Large intestine (tissue), 3 donors: ENCODE results near the gene P3H1. TPM values are rescaled to one million over a fixed set of nuclear protein-coding genes. Genes with fewer than 3 reads are reported as not detected.
A peak's percentile ranks its signal among the peaks of the same experiment; 100 is the strongest.
"Not testable (repeated sequence)": the region's sequence is repeated elsewhere in the genome, so short reads cannot be mapped to it uniquely, and the experiment has no call there.

Experiments used
- DNase-seq, 2 donors: peaks; one replicate each; pipeline versions ENCODE4 v3.0.0 to v3.0.0-alpha.2; 2013
- H3K27ac ChIP-seq: one replicate; pipeline ENCODE4 v1.5.1; 2013; ENCODE audit warnings: low read length
- H3K27me3 ChIP-seq: 2 replicates; pipeline ENCODE4 v1.6.1; 2013; ENCODE audit warnings: low read length; ENCODE audit not compliant: control insufficient read depth, insufficient read depth
- H3K36me3 ChIP-seq: 2 replicates; pipeline ENCODE4 v1.6.1; 2013; ENCODE audit warnings: low read length; ENCODE audit not compliant: control insufficient read depth, insufficient read depth
- H3K4me1 ChIP-seq: one replicate; pipeline ENCODE4 v1.6.1; 2013; ENCODE audit warnings: low read length; ENCODE audit not compliant: control insufficient read depth, insufficient read depth
- H3K4me3 ChIP-seq: one replicate; pipeline ENCODE4 v1.5.1; 2013; ENCODE audit warnings: low read length
- H3K9me3 ChIP-seq: one replicate; pipeline ENCODE4 v1.6.1; 2013; ENCODE audit warnings: mild to moderate bottlenecking, low read depth, low read length, moderate library complexity; ENCODE audit not compliant: control insufficient read depth
- WGBS: methylation state at CpG from one replicate; pipeline ENCODE4 v1.1.5; 2013; ENCODE audit warnings: low lambda C conversion rate; ENCODE audit not compliant: insufficient coverage; 5-methylcytosine and 5-hydroxymethylcytosine counted together
- polyA plus RNA-seq: library from polyadenylated mRNA; unstranded; fragments of 120-200 nt; gene quantifications from one replicate; pipeline ENCODE4 v1.2.1, GENCODE V29; 2013

Gene P3H1
- polyA plus RNA-seq, 1 donor = 23.2 TPM

DNA sequence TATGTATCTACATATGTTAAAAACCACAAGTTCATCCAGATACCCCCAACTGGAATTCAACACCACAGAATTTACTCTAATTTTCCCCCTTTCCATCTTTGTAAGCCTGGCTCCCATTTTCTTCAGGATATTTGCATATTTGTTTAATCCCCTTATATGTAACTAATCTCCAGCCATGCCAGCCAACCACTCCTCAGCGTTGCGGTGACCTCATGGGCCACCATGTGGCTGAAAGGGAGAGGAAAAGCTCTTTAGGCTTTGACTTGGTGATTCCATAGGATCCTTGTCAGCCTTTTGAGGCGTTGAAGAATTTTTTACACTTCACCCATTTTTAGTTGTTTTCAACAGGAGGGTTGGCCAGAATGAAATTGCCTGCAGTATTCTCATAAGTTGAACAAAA is 36.8 kb downstream of the P3H1 start:
- WGBS = no CpG with 5 or more reads among the region's 3 CpGs
- no peak for DNase-seq
- Histone ChIP-seq H3K27me3 (no peaks in the 10 kb centered on the region), H3K27ac (no peak overlapping the region), H3K9me3 (no peaks in the 10 kb centered on the region), H3K36me3 (no peaks in the 10 kb centered on the region), H3K4me3 (no peak overlapping the region), H3K4me1 (peaks cover 28% of the 10 kb centered on the region)

DNA sequence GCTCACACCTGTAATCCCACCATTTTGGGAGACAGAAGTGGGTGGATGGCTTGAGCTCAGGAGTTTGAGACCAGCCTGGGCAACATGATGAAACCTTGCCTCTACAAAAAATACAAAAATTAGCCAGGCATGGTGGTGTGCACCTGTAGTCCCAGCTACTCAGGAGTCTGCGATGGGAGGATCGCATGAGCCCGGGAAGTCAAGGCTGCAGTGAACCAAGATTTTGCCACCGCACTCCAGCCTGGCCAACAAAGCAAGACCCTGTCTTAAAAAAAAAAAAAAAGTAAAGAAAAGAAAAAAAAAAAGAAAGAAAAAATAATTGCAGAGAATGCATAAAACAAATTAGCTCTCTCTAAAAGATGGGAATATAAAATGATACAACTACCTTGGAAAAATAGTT is 41.0 kb downstream of the P3H1 start:
- WGBS = no CpG with 5 or more reads among the region's 4 CpGs
- not testable (repeated sequence) for H3K27me3 ChIP-seq, H3K27ac ChIP-seq, H3K4me3 ChIP-seq, H3K36me3 ChIP-seq, H3K4me1 ChIP-seq, DNase-seq, H3K9me3 ChIP-seq

DNA sequence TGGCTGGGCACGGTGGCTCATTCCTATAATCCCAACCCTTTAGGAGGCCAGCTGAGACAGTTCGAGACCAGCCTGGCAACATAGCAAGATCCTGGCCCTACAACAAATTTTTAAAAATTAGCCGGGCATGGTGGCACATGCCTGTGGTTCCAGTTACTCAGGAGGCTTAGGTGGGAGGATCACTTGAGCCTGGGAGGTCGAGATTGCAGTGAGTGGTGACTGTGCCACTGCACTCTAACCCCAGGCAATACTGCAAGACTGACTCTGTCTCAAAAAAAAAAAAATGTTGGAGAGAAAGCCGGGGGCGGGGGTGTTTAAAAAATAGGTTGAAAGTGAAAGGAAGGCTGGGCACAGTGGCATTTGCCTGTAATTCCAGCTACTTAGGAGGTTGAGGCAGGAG is 43.3 kb downstream of the P3H1 start:
- no peak for DNase-seq
- Histone ChIP-seq H3K9me3 (no peaks in the 10 kb centered on the region), H3K4me3 (no peak overlapping the region), H3K27me3 (no peaks in the 10 kb centered on the region), H3K36me3 (peaks cover 2% of the 10 kb centered on the region), H3K27ac (no peak overlapping the region), H3K4me1 (peaks cover 3% of the 10 kb centered on the region)
- WGBS = 90% methylated on average over 2 of the region's 6 CpGs

DNA sequence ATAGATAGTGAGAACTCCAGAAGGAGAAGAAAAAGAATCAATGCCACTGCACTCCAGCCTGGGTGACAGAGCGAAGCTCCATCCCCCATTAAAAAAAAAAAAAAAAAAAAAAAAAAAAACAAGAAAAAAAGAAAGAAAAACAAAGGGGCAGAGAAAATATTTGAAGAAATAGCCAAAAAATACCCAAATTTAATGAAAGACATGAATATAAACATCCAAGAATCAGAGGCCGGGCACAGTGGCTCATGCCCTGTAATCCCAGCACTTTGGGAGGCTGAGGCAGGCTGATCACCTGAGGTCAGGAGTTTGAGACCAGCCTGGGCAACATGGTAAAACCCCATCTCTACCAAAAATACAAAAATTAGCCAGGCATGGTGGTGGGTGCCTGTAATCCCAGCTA is 44.4 kb downstream of the P3H1 start:
- not testable (repeated sequence) for DNase-seq, H3K27ac ChIP-seq, H3K36me3 ChIP-seq, H3K27me3 ChIP-seq, H3K9me3 ChIP-seq, H3K4me1 ChIP-seq, H3K4me3 ChIP-seq
- WGBS = no CpG with 5 or more reads among the region's 2 CpGs

DNA sequence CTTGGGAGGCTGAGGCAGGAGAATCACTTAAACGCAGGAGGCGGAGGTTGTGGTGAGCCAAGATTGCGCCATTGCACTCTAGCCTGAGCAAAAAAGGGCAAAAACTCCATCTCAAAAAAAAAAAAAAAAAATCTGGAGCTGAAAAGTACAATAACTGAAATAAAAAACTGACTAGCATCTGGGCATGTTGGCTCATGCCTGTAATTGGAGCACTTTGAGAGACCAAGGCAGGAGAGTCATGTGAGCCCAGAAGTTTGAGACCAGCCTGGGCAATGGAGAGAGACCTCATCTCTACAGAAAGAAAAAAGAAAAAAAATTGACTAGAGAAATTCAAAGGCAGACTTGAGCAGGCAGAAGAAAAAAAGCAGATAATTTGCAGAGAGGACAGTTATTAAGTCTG is 44.9 kb downstream of the P3H1 start:
- Histone ChIP-seq H3K4me3 (no peak overlapping the region), H3K27me3 (no peaks in the 10 kb centered on the region), H3K4me1 (peaks cover 3% of the 10 kb centered on the region), H3K9me3 (no peaks in the 10 kb centered on the region), H3K27ac (no peak overlapping the region), H3K36me3 (peaks cover 9% of the 10 kb centered on the region)
- DNase-seq = no peak
- 96% methylated on average over 3 of the region's 3 CpGs for WGBS

DNA sequence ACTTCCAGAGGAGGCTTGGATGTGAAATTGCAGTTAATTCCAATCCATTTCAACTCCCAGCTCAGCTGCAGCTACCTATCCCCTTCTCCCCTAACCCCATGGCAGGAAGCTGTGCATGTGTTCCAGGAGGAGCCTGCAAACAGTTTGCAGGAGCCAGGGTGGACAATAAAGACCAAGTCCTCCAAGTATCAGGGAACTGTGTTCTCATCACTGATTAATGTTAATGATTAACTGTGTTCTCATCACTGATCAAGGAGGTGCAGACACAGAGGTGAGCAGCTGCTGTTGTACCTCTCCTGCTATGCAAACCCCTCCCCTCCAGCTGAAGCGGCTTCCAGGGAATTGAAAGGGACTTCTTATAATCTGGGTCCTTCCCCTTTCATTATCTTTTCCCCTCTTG is 46.0 kb downstream of the P3H1 start:
- peak overlapping the region; percentile 17 for H3K27ac ChIP-seq
- H3K36me3 ChIP-seq = peaks cover 12% of the 10 kb centered on the region
- no peaks in the 10 kb centered on the region for H3K9me3 ChIP-seq
- no peak overlapping the region for H3K4me3 ChIP-seq
- no CpG with 5 or more reads among the region's 1 CpG for WGBS
- no peaks in the 10 kb centered on the region for H3K27me3 ChIP-seq
- peak; percentile 60 to 87 for DNase-seq
- H3K4me1 ChIP-seq = peaks cover 3% of the 10 kb centered on the region

DNA sequence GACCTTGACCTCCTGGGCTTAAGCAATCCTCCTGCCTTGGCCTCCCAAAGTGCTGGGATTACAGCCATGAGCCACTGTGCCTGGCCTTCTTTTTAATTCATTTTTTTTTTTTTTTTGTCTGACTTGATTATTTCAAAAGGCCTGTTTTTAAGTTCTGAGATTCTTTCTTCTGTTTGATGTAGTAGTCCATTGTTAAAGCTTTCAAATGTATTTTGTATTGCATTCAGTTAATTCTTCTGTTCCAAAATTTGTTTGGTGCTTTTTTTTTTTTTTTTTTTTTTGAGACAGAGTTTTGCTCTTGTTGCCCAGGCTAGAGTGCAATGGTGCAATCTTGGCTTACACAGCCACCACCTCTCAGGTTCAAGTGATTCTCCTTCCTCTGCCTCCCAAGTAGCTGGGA is 52.4 kb downstream of the P3H1 start:
- not testable (repeated sequence) for DNase-seq, H3K27ac ChIP-seq, H3K27me3 ChIP-seq, H3K4me1 ChIP-seq, H3K4me3 ChIP-seq
- peaks cover 16% of the 10 kb centered on the region for H3K9me3 ChIP-seq
- H3K36me3 ChIP-seq = peaks cover 37% of the 10 kb centered on the region

DNA sequence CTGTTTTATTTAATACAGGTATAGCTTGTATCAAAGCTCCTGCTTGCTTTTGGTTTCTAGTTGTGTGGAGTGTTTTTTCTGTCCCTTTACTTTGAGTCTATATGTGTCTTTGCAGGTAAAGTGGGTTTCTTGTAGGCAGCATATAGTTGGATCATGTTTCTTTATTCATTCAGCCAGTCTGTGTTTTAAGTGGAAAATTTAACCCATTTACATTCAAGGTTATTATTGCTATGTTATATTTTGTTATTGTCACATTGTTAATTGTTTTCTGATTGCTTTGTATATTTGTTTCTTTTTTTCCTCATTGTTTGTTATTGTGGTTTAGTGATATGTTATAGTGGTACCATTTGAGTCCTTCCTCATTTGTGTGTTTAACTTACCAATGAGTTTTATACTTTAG is 53.5 kb downstream of the P3H1 start:
- H3K27ac ChIP-seq = no peak overlapping the region
- H3K4me3 ChIP-seq = no peak overlapping the region
- DNase-seq = no peak
- no peaks in the 10 kb centered on the region for H3K27me3 ChIP-seq
- peaks cover 16% of the 10 kb centered on the region for H3K9me3 ChIP-seq
- H3K36me3 ChIP-seq = peaks cover 37% of the 10 kb centered on the region
- no peaks in the 10 kb centered on the region for H3K4me1 ChIP-seq

DNA sequence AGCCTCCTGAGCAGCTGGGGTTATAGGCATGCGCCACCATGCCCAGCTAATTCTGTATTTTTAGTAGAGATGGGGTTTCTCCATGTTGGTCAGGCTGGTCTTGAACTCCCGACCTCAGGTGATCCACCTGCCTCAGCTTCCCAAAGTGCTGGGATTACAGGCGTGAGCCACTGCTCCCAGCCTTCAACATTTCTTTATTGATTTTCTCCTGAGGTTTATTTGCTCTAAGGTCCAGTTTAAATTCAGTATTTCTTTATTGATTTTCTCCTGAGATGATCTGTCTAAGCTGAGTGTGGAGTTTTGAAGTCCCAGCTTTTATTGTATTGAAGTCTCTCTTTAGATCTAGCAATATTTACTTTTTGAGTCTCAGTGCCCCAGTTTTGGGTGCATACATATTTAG is 54.0 kb downstream of the P3H1 start:
- H3K27ac ChIP-seq, H3K4me1 ChIP-seq, H3K4me3 ChIP-seq, H3K27me3 ChIP-seq, DNase-seq: not testable (repeated sequence)
- peaks cover 16% of the 10 kb centered on the region for H3K9me3 ChIP-seq
- no CpG with 5 or more reads among the region's 3 CpGs for WGBS
- peaks cover 36% of the 10 kb centered on the region for H3K36me3 ChIP-seq

DNA sequence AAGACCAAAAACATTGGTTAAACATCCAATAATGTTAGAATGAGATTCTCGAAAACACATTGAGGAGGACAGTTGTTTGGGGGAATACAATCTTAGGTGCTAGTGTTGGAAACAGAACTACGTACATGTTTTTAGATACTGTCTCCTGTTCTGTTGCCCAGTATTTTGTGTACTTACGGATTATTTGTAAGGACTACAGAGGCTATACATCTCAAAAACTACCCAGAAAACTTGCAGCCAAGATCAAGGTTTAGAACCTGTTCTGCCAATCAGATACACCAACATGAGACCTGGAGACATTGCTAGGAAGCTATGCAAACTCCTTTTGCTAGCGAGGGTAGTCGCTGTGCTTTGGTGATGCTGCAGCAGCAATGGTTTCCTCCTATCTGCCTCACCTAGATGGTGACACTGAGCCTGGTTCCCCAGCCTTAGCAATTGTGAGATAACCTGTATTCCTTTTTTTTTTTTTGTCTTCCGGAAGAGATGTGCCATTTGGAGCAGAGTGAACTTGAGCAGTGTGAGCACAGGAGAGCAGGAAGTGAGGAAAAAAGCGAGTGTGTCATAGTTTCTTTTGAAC is 62.9 kb downstream of the P3H1 start:
- no peaks in the 10 kb centered on the region for H3K27me3 ChIP-seq
- no peak overlapping the region for H3K4me3 ChIP-seq
- no peaks in the 10 kb centered on the region for H3K4me1 ChIP-seq
- DNase-seq = no peak
- H3K36me3 ChIP-seq = peaks cover 61% of the 10 kb centered on the region
- 67% methylated on average over 2 of the region's 7 CpGs for WGBS
- no peak overlapping the region for H3K27ac ChIP-seq
- peaks cover 4% of the 10 kb centered on the region for H3K9me3 ChIP-seq

DNA sequence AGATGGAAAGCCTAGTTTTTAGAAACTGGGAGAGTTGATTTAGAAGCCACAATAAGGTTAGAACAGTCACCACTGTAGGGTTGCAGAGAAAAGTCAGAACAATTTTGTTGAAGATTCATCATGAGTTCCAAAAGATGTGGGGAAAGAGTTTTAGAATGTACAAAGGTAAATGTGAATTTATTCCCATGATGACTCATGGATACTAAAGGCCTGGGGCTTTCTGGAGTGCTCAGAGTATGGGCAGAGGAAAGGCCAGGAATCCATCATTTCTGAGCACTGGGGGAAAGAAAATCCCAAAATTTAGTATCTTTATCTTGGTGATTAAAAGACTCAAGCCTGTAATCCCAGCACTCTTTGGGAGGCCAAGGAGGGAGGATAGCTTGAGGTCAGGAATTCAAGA is 66.8 kb downstream of the P3H1 start:
- Histone ChIP-seq H3K9me3 (no peaks in the 10 kb centered on the region), H3K4me1 (peaks cover 3% of the 10 kb centered on the region), H3K4me3 (no peak overlapping the region), H3K27ac (no peak overlapping the region), H3K36me3 (peaks cover 79% of the 10 kb centered on the region), H3K27me3 (no peaks in the 10 kb centered on the region)
- no peak for DNase-seq
